ENCODE data around the gene GPR4. TPM values are rescaled to one million over a fixed set of nuclear protein-coding genes. Genes with fewer than 3 reads are reported as not detected.
A peak's percentile ranks its signal among the peaks of the same experiment; 100 is the strongest.

Gene GPR4
- total RNA-seq, 1 experiment from 2014 or later = 0.48 TPM

DNA sequence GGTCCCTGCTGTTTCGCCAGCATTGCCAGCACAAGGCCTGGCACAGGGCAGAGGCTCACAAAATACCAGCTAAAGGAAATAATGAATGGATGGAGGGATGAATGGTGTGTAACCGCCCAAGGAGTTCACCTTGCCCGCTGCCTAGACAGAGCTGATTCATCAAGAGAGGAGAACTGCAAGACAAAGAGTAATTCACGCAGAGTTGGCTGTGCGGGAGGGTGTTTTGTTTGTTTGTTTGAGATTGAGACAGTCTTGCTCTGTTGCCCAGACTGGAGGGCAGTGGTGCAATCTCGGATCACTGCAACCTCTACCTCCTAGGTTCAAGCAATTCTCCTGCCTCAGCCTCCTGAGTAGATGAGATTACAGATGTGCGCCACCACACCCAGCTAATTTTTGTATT, 20.4 kb downstream of the GPR4 start (continued):
- no peak for TF ChIP-seq KAT7 (CRISPR knock-in tag; IDR thresholded peaks at IDR 0.05; ENCODE audit: borderline replicate concordance)
- TF ChIP-seq ZNF121 (CRISPR knock-in tag; IDR thresholded peaks at IDR 0.05) = no peak
- no peak for TF ChIP-seq TCF7 (CRISPR knock-in tag; IDR thresholded peaks at IDR 0.05; ENCODE audit: low read depth)
- no peak for TF ChIP-seq NFATC4 (CRISPR knock-in tag; IDR thresholded peaks at IDR 0.05)
- no peak for TF ChIP-seq ELF4 (CRISPR knock-in tag; IDR thresholded peaks at IDR 0.05; ENCODE audit: low read depth)
- no peak for TF ChIP-seq NFE2L1 (CRISPR knock-in tag; IDR thresholded peaks at IDR 0.05)
- TF ChIP-seq, protein P1, sequence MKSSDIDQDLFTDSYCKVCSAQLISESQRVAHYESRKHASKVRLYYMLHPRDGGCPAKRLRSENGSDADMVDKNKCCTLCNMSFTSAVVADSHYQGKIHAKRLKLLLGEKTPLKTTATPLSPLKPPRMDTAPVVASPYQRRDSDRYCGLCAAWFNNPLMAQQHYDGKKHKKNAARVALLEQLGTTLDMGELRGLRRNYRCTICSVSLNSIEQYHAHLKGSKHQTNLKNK (CRISPR knock-in tag; IDR thresholded peaks at IDR 0.05) = no peak

DNA sequence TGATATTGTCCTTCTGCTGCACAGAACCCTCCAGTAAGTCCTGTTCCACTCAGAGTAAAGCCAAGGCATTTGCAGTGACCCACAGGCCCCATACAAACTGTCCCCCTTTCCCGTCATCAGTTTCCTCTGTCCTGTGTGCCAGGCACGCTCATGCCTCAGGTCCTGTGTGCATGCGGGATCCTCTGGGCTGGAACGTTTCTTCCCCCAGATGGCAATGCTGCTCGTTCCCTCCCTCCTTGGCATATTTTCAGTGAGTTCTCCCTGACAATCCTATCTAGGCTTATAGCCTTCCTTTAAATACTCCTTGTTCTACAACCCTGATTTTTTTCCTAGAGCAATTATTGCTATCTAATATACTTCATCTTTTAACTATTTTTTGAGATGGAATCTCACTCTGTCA, 23.2 kb downstream of the GPR4 start:
- no peaks in the 10 kb centered on the region for H3K27me3 Mint-ChIP-seq (ENCODE audit: low read depth)
- H3K36me3 Mint-ChIP-seq = no peaks in the 10 kb centered on the region
- peaks cover 36% of the 10 kb centered on the region for H3K4me1 Mint-ChIP-seq
- no peak overlapping the region for H3K4me3 Mint-ChIP-seq
- no peak for ATAC-seq
- ChIA-PET CTCF (interaction anchor here (2.4 kb wide), 1 partner anchor 20 kb away, joined by 16 read pairs; no protein-coding TSS in a partner anchor), POLR2A (no interaction called here)
- TF ChIP-seq MXD4 (CRISPR knock-in tag; IDR thresholded peaks at IDR 0.05; ENCODE audit: borderline replicate concordance) (no peak), ZNF416 (CRISPR knock-in tag; IDR thresholded peaks at IDR 0.05) (no peak), ESRRA (CRISPR knock-in tag; IDR thresholded peaks at IDR 0.05; ENCODE audit: borderline replicate concordance) (no peak), KAT7 (CRISPR knock-in tag; IDR thresholded peaks at IDR 0.05; ENCODE audit: borderline replicate concordance) (no peak), JUN (CRISPR knock-in tag; IDR thresholded peaks at IDR 0.05) (no peak)
- H3K27ac Mint-ChIP-seq = peak overlapping the region; percentile 86; the same call in 1 of the 2 replicates
- H3K9me3 Mint-ChIP-seq = no peaks in the 10 kb centered on the region
- no peak for DNase-seq (ENCODE audit: low spot score)

DNA sequence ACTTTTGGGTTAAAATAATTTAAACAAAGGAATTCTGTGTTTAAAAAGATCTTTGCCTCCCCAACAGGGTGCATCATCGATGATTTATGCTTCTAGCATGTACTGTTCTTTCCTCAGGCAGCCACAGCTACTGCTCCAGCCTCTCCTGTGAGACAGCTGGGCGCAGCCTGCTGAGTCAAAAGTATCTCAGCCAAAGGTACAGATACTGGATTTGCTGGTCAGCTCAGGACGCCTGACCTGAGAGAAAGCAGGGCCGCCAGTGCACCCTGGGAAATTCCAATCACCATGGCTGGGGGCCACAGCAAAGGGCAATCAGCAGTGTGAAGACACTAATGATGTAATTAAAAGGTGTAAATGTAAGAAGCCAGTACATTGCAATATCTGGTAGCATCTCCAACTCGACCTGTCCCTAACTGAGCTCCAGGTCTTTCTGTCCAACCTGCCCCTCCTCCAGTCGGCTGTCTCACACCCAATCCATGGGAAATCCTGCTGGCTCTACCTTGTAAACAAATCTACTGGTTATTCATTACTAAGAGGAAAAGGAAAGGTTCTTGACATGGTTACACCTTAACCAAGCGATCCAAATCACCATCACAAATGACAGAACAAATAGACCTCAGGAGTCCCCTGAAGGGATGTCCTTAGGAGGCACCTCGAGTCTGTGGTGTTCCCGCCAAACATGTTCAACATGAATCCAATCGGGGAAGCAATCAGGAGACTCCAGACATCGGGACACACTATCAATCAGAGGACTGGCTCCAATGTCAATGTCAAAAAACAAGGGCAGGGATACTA, 24.7 kb downstream of the GPR4 start:
- Mint-ChIP-seq H3K27ac (peak overlapping the region; percentile 91), H3K9me3 (no peaks in the 10 kb centered on the region), H3K4me3 (peak overlapping the region; percentile 20), H3K4me1 (peaks cover 25% of the 10 kb centered on the region), H3K27me3 (ENCODE audit: low read depth) (no peaks in the 10 kb centered on the region), H3K36me3 (no peaks in the 10 kb centered on the region)
- no peak for DNase-seq (ENCODE audit: low spot score)
- TF ChIP-seq, protein P2, sequence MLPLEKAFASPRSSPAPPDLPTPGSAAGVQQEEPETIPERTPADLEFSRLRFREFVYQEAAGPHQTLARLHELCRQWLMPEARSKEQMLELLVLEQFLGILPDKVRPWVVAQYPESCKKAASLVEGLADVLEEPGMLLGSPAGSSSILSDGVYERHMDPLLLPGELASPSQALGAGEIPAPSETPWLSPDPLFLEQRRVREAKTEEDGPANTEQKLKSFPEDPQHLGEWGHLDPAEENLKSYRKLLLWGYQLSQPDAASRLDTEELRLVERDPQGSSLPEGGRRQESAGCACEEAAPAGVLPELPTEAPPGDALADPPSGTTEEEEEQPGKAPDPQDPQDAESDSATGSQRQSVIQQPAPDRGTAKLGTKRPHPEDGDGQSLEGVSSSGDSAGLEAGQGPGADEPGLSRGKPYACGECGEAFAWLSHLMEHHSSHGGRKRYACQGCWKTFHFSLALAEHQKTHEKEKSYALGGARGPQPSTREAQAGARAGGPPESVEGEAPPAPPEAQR (CRISPR knock-in tag; IDR thresholded peaks at IDR 0.05) = no peak
- TF ChIP-seq ELF4 (CRISPR knock-in tag; IDR thresholded peaks at IDR 0.05; ENCODE audit: low read depth) = no peak
- no peak for TF ChIP-seq HMGA2 (CRISPR knock-in tag; IDR thresholded peaks at IDR 0.05)
- TF ChIP-seq PRRX2 (CRISPR knock-in tag; IDR thresholded peaks at IDR 0.05) = no peak
- TF ChIP-seq, protein P3, sequence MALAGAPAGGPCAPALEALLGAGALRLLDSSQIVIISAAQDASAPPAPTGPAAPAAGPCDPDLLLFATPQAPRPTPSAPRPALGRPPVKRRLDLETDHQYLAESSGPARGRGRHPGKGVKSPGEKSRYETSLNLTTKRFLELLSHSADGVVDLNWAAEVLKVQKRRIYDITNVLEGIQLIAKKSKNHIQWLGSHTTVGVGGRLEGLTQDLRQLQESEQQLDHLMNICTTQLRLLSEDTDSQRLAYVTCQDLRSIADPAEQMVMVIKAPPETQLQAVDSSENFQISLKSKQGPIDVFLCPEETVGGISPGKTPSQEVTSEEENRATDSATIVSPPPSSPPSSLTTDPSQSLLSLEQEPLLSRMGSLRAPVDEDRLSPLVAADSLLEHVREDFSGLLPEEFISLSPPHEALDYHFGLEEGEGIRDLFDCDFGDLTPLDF (CRISPR knock-in tag; IDR thresholded peaks at IDR 0.05) = no peak
- no peak for TF ChIP-seq GRHL2 (CRISPR knock-in tag; IDR thresholded peaks at IDR 0.05; ENCODE audit: insufficient replicate concordance, severe bottlenecking)
- no peak for TF ChIP-seq FOXP1 (CRISPR knock-in tag; IDR thresholded peaks at IDR 0.05; ENCODE audit: borderline replicate concordance)
- TF ChIP-seq JUN (CRISPR knock-in tag; IDR thresholded peaks at IDR 0.05) = no peak
- TF ChIP-seq TEAD4 (CRISPR knock-in tag; IDR thresholded peaks at IDR 0.05) = no peak
- TF ChIP-seq, protein P1 (CRISPR knock-in tag; IDR thresholded peaks at IDR 0.05) = no peak
- TF ChIP-seq ATF1 (CRISPR knock-in tag; IDR thresholded peaks at IDR 0.05) = no peak
- TF ChIP-seq, protein P4, sequence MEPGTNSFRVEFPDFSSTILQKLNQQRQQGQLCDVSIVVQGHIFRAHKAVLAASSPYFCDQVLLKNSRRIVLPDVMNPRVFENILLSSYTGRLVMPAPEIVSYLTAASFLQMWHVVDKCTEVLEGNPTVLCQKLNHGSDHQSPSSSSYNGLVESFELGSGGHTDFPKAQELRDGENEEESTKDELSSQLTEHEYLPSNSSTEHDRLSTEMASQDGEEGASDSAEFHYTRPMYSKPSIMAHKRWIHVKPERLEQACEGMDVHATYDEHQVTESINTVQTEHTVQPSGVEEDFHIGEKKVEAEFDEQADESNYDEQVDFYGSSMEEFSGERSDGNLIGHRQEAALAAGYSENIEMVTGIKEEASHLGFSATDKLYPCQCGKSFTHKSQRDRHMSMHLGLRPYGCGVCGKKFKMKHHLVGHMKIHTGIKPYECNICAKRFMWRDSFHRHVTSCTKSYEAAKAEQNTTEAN (CRISPR knock-in tag; IDR thresholded peaks at IDR 0.05) = no peak
- TF ChIP-seq ZNF416 (CRISPR knock-in tag; IDR thresholded peaks at IDR 0.05) = no peak
- no peak for TF ChIP-seq ZNF219 (CRISPR knock-in tag; IDR thresholded peaks at IDR 0.05; ENCODE audit: borderline replicate concordance)
- TF ChIP-seq, protein P5, sequence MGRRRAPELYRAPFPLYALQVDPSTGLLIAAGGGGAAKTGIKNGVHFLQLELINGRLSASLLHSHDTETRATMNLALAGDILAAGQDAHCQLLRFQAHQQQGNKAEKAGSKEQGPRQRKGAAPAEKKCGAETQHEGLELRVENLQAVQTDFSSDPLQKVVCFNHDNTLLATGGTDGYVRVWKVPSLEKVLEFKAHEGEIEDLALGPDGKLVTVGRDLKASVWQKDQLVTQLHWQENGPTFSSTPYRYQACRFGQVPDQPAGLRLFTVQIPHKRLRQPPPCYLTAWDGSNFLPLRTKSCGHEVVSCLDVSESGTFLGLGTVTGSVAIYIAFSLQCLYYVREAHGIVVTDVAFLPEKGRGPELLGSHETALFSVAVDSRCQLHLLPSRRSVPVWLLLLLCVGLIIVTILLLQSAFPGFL (CRISPR knock-in tag; IDR thresholded peaks at IDR 0.05; ENCODE audit: borderline replicate concordance) = no peak
- no peak for TF ChIP-seq KAT7 (CRISPR knock-in tag; IDR thresholded peaks at IDR 0.05; ENCODE audit: borderline replicate concordance)
- POLR2A ChIA-PET = no interaction called here
- ATAC-seq = peak; percentile 83
- CTCF ChIA-PET = interaction anchor here (1.3 to 2.4 kb wide), 3 partner anchors 14 to 64 kb away, joined by 6 to 16 read pairs (median 12); no protein-coding TSS in a partner anchor
